GM12874 (cell line): ENCODE results near the gene ANKRD34A.

Experiments used
- TF ChIP-seq, protein P1 (sequence below): IDR thresholded peaks from 2 replicates; pipeline ENCODE4 v1.5.1; 2011; ENCODE audit warnings: low read depth, mild to moderate bottlenecking, control low read depth, low read length, moderate library complexity; ENCODE audit not compliant: insufficient read depth

The ANKRD34A gene

DNA sequence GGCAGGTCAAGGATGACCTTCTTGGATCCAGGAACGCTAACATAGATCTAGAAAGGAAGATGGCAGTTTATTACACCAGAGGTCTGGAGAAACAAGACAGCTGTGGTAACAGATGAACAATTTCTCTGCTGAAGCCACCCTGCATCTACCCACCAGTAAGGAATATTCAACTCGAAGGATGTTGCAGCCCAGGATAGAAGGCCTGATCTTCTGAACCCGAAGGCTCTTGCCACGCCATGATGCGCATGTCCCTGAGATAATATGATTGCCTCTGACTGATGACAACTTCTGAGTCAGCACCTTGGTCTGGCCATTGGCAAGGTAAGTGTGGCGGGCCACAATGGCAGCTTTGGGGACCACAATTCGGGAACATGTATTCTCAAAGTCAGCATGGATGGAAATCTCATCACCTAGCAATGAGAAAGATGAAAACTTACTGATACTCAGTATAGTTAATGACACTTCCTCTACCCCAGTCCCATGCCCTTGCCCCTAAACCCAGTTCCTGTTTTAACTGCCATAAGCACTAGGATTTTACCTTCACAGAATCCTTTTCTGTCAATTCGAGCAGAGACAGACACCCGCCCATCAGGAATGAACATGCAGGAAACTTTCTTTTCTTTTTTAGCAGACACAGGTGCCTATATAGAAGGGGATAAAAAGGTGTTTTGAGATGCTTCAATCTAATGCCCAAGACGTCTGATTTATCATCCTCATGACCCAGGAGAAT is 30.2 kb upstream of the ANKRD34A start:
- TF ChIP-seq, protein P1, sequence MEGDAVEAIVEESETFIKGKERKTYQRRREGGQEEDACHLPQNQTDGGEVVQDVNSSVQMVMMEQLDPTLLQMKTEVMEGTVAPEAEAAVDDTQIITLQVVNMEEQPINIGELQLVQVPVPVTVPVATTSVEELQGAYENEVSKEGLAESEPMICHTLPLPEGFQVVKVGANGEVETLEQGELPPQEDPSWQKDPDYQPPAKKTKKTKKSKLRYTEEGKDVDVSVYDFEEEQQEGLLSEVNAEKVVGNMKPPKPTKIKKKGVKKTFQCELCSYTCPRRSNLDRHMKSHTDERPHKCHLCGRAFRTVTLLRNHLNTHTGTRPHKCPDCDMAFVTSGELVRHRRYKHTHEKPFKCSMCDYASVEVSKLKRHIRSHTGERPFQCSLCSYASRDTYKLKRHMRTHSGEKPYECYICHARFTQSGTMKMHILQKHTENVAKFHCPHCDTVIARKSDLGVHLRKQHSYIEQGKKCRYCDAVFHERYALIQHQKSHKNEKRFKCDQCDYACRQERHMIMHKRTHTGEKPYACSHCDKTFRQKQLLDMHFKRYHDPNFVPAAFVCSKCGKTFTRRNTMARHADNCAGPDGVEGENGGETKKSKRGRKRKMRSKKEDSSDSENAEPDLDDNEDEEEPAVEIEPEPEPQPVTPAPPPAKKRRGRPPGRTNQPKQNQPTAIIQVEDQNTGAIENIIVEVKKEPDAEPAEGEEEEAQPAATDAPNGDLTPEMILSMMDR: no peak

DNA sequence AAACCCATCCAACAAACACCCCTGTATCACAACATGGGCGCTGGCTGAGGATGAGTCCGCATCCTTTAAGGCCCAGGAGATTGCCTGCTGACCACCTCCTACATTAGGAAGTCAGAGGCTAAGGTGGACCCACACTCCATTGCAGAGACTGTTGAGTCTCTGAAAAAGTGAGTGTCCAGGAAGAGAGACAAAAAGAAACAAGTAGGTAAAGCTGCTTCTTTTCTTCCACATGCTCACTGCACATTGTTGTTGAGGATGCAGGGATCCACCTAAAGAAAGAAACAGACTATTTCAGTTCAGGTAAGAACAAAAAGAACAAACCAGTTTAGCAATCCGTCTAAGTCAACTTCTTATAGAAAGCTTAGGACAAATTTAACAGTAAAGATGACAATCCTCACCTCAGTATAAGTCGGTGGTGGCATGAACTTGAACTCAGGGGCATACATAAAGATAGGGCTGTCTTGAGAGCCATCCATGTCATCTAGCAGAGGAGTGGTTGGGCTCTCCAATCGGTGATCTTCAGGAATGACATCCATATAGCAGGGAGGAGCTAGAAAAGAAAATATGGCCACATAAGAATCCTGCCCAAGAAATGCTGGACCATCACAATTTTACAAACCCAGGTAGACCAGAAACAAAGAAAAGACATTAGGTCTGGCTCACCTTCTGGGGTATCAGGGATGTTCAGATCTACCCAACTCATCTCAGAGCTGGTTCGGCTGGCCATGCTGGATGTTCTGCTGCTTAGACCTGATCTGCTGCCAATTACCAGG is 29.4 kb upstream of the ANKRD34A start:
- TF ChIP-seq, protein P1: no peak

DNA sequence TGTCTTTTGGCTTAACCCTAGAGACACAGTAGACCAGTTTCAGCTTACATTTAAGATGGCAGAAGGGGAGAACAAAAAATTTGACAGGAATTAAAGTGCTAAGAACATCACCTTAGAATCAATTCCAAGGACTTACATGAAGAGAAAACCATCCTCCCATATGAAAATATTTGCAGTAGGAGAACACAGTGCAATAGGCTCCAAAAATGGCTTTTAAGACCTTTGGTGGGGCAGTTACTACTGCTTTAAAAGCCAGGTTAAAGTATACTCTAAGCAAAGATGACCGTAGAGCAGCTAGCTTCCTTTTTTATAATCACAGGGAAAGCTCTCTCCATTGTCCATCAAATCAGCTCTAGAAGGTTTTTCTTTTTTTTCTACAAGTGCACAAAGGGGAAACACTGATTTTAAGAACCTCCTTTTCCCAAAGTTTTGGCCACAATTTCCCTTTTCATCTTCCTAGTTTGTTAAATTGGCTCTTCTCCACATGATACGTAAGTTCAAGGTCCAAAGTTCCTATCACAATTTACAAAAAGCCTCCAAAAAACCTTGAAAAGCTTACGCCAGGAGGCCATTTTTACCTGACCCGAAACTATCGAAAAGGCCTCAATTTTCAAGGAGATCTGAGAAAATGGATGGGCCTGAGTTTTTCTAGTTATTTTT is 28.7 kb upstream of the ANKRD34A start:
- TF ChIP-seq, protein P1: no peak

DNA sequence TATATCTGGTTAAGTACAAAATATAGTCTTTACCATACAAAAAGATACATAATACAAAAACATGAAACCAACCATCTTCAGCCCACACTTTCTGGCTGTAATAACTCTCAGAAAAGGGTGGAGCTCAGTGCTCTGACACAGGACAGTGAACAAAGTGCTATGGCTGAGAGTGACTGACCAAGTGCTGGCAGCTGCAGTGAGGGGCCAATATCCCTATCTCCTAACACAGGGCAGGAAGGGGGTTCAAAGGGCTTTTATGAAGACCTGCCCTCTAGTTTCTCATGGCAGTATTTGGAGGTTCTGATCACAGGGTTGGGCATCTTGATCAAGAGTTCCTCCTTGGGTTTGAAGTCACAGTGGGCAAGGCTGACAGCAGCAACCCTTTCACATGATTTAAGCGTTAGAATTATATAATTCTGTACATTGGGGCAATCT is 28.1 kb upstream of the ANKRD34A start:
- TF ChIP-seq, protein P1: no peak

DNA sequence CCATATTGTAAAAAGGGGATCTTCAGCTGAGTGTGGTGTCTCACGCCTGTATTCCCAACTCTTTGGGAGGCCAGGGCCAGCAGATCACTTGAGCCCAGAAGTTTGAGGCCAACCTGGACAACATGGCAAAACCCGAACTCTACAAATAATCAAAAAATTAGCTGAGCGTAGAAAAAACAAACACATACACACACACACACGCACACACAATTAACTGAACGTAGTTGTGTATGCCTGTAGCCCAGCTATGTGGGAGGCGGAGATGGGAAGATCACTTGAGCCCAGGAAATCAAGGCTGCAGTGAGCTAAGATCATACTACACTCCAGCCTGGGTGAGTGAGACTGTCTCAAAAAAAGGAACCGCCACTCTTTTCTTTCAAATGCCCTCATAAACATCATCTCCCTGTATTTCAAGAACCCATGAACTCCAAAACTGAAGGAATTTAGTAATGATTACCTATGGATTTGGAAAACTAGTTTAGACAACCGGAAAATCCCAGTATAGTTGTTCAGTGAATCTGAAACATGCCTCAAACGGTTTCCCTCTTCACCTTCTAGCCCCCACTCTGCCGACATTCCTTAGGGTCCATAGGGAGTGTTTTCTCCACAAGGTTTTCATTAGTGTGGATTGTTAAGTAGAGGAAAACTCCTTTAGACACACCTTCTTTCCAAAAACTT is 27.5 kb upstream of the ANKRD34A start:
- TF ChIP-seq, protein P1: no peak

DNA sequence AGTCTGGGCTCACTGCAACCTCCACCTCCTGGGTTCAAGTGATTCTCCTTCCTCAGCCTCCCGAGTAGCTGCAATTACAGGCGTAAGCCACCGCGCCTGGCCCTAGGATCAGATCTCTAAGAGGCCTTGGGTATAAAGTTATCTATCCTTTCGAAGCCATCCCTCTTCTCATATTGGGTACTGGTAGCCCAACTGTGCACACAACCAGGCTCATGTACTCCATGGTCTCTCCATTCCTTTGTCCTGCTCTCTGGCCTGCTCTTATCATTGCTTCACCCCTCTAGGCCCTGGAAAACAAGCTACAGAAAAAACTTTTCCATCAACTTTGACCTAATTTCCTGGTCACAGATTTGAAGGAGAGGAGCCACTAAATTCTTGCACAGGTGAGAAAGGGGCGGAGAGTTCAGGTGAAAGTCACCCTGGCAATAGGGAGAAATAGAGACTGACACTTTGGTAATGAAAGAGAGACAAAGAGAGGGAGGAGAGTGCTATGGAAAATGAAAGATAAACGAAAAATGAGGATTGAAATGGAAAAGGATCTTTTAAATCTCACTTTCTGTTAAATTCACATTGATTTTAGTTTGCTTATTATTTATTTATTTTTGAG is 26.0 kb upstream of the ANKRD34A start:
- TF ChIP-seq, protein P1: no peak

DNA sequence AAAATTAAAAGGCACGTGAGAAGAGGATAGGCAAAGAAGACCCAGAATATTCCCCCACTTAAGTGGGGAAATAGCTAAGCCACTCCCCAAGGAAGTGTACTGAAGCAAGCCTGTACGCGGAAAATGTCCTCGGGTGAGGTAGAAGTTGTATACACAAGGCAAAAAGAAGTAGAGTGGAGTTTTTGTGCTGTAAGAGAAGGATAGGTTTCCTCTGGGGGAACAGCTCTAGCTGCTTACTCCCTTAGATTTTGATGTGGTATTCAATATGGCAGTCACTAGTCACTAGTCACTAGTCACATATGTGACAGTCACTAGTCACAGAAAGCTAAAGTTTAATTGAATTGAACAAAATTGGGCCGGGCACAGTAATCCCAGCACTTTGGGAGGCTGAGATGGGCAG is 24.4 kb upstream of the ANKRD34A start:
- TF ChIP-seq, protein P1: no peak
